Kidney epithelial cell (primary cell): Measurements from ENCODE around the gene LRP2. TPM values are rescaled to one million over a fixed set of nuclear protein-coding genes. Genes with fewer than 3 reads are reported as not detected.
"Not testable (repeated sequence)": the region's sequence is repeated elsewhere in the genome, so short reads cannot be mapped to it uniquely, and the experiment has no call there.

Source experiments
- DNase-seq: peaks from one replicate; pipeline ENCODE4 v3.0.0-alpha.2; 2010; ENCODE audit warnings: low read depth
- H3K27me3 ChIP-seq: 2 replicates; pipeline ENCODE4 v1.6.0; 2011; ENCODE audit warnings: low read length; ENCODE audit not compliant: control insufficient read depth, insufficient read depth
- H3K36me3 ChIP-seq: 2 replicates; pipeline ENCODE4 v1.5.1; 2011; ENCODE audit warnings: low read length; ENCODE audit not compliant: control insufficient read depth, insufficient read depth
- H3K4me3 ChIP-seq: 2 replicates; pipeline ENCODE4 v1.5.1; 2011; ENCODE audit warnings: low read depth, mild to moderate bottlenecking, control low read depth, low read length
- total RNA-seq: library from RNA; depleted of rRNA; stranded (reverse); fragments of >200 nt; gene quantifications from 2 replicates; pipeline ENCODE4 v1.2.3, GENCODE V29; 2015
- TF ChIP-seq, protein P1 (sequence below): IDR thresholded peaks from 2 replicates; pipeline ENCODE4 v1.5.1; 2011; ENCODE audit warnings: mild to moderate bottlenecking, moderate library complexity, low read length, control low read depth, inconsistent platforms; ENCODE audit not compliant: insufficient read depth, poor library complexity, severe bottlenecking

Gene LRP2
- total RNA-seq, 1 donor from 2014 or later, result 1.4 TPM

- TF ChIP-seq, protein P1, sequence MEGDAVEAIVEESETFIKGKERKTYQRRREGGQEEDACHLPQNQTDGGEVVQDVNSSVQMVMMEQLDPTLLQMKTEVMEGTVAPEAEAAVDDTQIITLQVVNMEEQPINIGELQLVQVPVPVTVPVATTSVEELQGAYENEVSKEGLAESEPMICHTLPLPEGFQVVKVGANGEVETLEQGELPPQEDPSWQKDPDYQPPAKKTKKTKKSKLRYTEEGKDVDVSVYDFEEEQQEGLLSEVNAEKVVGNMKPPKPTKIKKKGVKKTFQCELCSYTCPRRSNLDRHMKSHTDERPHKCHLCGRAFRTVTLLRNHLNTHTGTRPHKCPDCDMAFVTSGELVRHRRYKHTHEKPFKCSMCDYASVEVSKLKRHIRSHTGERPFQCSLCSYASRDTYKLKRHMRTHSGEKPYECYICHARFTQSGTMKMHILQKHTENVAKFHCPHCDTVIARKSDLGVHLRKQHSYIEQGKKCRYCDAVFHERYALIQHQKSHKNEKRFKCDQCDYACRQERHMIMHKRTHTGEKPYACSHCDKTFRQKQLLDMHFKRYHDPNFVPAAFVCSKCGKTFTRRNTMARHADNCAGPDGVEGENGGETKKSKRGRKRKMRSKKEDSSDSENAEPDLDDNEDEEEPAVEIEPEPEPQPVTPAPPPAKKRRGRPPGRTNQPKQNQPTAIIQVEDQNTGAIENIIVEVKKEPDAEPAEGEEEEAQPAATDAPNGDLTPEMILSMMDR, result no peak
- Histone ChIP-seq H3K4me3 (no peak overlapping the region), H3K36me3 (no peaks in the 10 kb centered on the region), H3K27me3 (no peaks in the 10 kb centered on the region)
- no peak for DNase-seq
These were observed 31.7 kb downstream of the LRP2 start for GRCh38 chr2:169330555-169331198.

- TF ChIP-seq, protein P1, result no peak
- no peak for DNase-seq
- no peak overlapping the region for H3K4me3 ChIP-seq
- no peaks in the 10 kb centered on the region for H3K27me3 ChIP-seq
- no peaks in the 10 kb centered on the region for H3K36me3 ChIP-seq
These were observed 32.4 kb downstream of the LRP2 start for GRCh38 chr2:169329688-169330554.

DNA sequence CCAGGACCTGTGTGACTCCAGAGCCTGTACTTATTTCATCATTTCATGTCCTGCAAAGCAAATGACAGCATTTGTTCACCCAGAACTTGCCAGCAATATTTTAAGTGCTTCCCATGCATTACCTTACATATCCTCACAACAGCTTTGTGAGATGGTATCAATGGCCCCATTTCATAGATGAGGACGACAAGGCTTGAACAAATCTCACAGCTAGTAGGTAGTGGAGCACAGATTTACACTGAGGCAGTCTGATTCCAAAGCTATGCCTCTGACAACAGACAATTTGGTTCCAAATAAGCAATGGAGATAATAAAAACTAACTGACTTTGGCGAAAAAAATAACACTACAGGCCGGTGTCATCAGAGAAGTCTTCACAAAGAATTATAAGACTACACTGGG lies 33.5 kb downstream of the LRP2 start:
- no peaks in the 10 kb centered on the region for H3K36me3 ChIP-seq
- no peak for DNase-seq
- TF ChIP-seq, protein P1, result no peak
- H3K27me3 ChIP-seq, result no peaks in the 10 kb centered on the region
- H3K4me3 ChIP-seq, result no peak overlapping the region

- not testable (repeated sequence) for H3K4me3 ChIP-seq, H3K27me3 ChIP-seq, H3K36me3 ChIP-seq, DNase-seq
These were observed 34.5 kb downstream of the LRP2 start for GRCh38 chr2:169327837-169328236.

- not testable (repeated sequence) for H3K27me3 ChIP-seq, H3K36me3 ChIP-seq, DNase-seq, H3K4me3 ChIP-seq
These were observed 36.4 kb downstream of the LRP2 start for GRCh38 chr2:169325886-169326285.

DNA sequence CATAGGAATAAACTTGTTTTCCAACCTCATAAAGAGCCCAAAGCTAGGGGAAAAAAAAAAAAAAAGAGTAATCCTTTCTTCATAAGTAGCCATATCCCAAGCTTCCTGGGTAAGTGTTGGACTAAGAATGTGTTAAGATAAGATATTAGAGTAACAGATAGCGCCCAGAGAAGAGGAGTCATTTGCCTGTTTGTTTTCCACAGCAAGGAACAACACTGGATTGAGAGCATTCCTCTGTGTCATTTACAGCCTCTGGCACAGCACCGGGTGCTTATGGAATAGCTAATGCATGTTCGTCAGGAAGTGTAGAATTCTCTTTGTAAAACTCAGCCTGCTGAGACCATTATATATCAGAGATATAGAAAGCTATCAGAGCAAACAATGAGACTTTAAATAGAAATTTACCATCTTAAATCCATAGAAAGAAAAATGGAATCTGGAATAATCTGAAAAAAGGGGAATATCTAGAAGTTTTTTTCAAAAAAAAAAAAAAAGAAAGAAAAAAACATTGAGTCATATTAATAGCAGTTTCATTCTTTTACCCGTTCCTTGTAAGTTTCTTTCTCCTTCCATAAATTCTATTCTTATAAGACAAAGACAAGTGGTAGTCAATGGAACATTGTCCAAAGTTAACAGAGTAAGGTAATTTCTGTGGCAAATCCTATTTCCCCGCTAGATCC lies 37.6 kb downstream of the LRP2 start:
- no peak overlapping the region for H3K4me3 ChIP-seq
- TF ChIP-seq, protein P1, result no peak
- H3K27me3 ChIP-seq, result peaks cover 2% of the 10 kb centered on the region
- H3K36me3 ChIP-seq, result no peaks in the 10 kb centered on the region
- no peak for DNase-seq
